BE2C (cell line): ENCODE measurements around the gene CBLB.

Source experiments
- DNase-seq: peaks from one replicate; pipeline ENCODE4 v3.0.0-alpha.2; 2020
- H3K27me3 ChIP-seq: fragments of 250-450 bp; sonication (Bioruptor Pico); 2 replicates; pipeline ENCODE4 v1.5.1; 2020; ENCODE audit warnings: mild to moderate bottlenecking
- H3K36me3 ChIP-seq: fragments of 250-450 bp; sonication (Bioruptor Pico); 2 replicates; pipeline ENCODE4 v1.5.1; 2020; ENCODE audit warnings: mild to moderate bottlenecking
- H3K4me1 ChIP-seq: fragments of 250-450 bp; sonication (Bioruptor Pico); 2 replicates; pipeline ENCODE4 v1.5.1; 2020
- H3K4me3 ChIP-seq: 2 replicates; pipeline ENCODE4 v1.5.1; 2011; ENCODE audit warnings: low read depth, low read length
- H3K9me3 ChIP-seq: fragments of 250-450 bp; sonication (Bioruptor Pico); 2 replicates; pipeline ENCODE4 v1.5.1; 2020
- TF ChIP-seq, protein P1 (sequence below): IDR thresholded peaks from 2 replicates; pipeline ENCODE4 v1.5.1; 2012; ENCODE audit warnings: mild to moderate bottlenecking, low read depth, low read length

The CBLB gene

DNA sequence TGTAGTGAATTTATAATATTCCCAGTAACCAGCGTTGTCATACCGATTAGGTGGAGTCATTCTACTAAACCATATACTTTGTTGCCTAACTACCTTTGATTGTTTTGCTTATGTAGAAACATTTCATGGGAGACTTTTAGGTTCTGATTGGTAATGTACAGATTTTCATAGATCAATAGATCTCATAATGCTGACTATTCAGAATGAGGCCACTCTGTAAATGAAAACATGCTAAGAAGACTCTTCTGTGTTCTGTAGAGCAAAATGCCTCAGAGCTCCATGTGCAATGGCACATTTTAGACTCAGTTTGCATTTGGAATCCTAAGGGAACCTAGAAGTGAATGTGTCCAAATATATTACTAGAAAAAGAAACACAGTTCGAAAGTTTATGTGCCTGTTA is 20.0 kb downstream of the CBLB start:
- H3K9me3 ChIP-seq = no peaks in the 10 kb centered on the region
- peaks cover 15% of the 10 kb centered on the region for H3K4me1 ChIP-seq
- no peak for DNase-seq
- H3K4me3 ChIP-seq = no peak overlapping the region
- H3K36me3 ChIP-seq = peaks cover 20% of the 10 kb centered on the region
- TF ChIP-seq, protein P1, sequence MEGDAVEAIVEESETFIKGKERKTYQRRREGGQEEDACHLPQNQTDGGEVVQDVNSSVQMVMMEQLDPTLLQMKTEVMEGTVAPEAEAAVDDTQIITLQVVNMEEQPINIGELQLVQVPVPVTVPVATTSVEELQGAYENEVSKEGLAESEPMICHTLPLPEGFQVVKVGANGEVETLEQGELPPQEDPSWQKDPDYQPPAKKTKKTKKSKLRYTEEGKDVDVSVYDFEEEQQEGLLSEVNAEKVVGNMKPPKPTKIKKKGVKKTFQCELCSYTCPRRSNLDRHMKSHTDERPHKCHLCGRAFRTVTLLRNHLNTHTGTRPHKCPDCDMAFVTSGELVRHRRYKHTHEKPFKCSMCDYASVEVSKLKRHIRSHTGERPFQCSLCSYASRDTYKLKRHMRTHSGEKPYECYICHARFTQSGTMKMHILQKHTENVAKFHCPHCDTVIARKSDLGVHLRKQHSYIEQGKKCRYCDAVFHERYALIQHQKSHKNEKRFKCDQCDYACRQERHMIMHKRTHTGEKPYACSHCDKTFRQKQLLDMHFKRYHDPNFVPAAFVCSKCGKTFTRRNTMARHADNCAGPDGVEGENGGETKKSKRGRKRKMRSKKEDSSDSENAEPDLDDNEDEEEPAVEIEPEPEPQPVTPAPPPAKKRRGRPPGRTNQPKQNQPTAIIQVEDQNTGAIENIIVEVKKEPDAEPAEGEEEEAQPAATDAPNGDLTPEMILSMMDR = no peak
- no peaks in the 10 kb centered on the region for H3K27me3 ChIP-seq

DNA sequence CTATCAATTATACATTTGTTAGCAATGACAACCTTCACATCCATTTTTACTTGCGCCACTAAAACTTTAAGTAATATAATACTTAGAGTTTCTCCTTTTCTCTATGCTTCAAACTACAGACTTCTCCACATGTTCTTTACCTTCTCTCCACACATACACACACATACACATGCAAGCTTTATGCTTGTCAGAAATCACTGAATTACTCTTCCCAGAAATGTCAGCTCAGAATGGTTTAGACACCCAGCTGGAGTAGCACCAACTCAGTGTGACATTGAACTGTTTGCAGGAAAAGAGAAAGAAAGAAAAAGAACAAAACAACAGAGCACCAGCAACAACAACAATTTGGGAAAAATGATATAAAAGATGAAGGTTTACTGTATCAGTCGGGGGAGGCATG is 20.9 kb downstream of the CBLB start:
- Histone ChIP-seq H3K27me3 (no peaks in the 10 kb centered on the region), H3K4me1 (peaks cover 24% of the 10 kb centered on the region), H3K9me3 (no peaks in the 10 kb centered on the region), H3K36me3 (peaks cover 15% of the 10 kb centered on the region), H3K4me3 (no peak overlapping the region)
- TF ChIP-seq, protein P1 = no peak
- DNase-seq = no peak

DNA sequence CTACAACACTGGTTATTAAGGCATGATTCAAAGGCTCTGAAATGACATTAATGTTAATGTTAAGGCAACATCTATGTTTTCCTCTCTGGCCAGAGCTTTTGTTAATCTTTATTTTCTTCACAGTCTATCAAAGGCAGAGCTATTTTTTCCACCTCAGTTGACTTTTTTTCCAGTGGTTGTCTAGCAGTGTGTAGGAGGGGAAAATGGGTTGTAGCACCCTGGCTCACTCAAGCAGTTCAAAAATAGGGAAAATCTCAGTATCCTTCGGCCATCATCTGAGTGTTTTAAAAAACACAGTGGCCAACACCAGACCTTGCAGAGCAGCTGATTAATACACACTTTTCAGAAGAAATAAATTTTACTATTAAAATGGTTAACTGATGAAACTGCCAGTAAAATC is 21.4 kb downstream of the CBLB start:
- no peaks in the 10 kb centered on the region for H3K27me3 ChIP-seq
- H3K36me3 ChIP-seq = peaks cover 14% of the 10 kb centered on the region
- no peak for DNase-seq
- H3K9me3 ChIP-seq = no peaks in the 10 kb centered on the region
- no peak overlapping the region for H3K4me3 ChIP-seq
- H3K4me1 ChIP-seq = peaks cover 27% of the 10 kb centered on the region
- TF ChIP-seq, protein P1 = no peak

DNA sequence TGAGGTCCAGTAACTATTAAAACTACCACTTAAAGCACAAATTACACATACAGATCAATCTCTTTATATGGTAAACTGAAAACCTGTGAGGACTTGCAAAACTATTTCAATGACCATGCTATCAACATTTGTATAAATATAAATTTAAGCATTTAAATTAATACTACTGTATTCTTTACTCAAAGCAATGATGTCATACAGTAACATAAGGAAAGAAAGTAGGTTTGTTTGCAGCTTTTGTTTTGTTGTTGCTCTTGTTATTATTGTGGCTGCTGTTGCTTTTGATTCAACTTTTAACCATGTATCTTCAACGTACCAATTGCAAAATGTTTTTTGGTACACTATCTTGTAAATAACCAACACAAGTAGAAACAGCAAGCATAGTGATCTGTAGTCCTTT is 22.0 kb downstream of the CBLB start:
- no peak overlapping the region for H3K4me3 ChIP-seq

DNA sequence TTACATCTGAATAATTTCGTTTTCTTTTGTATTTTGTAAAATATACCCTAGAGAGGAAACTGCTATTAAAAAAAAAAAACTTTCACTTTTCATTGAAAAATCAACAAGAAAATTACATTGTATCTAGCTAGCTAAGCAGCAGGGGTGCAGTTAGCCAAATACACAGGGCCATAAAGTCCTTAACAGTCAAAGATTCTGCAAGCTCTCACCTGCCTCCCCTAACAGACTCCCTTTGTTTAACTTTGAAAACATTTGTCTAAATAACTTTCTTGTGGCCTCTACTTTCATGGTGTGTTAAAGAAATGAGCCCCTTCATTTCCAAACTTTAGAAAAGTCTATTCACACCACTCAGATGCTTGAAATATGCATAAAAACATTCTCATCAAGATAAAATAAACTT is 23.3 kb downstream of the CBLB start:
- Histone ChIP-seq H3K4me1 (peaks cover 33% of the 10 kb centered on the region), H3K9me3 (no peaks in the 10 kb centered on the region), H3K27me3 (no peaks in the 10 kb centered on the region), H3K36me3 (peaks cover under 1% of the 10 kb centered on the region), H3K4me3 (no peak overlapping the region)
- no peak for DNase-seq
- TF ChIP-seq, protein P1 = no peak

More for the DNA sequence above, 22.0 kb downstream of the CBLB start:
- TF ChIP-seq, protein P1 = no peak
- H3K36me3 ChIP-seq = peaks cover 14% of the 10 kb centered on the region
- no peak for DNase-seq
- no peaks in the 10 kb centered on the region for H3K9me3 ChIP-seq
- H3K4me1 ChIP-seq = peaks cover 33% of the 10 kb centered on the region
- H3K27me3 ChIP-seq = no peaks in the 10 kb centered on the region

DNA sequence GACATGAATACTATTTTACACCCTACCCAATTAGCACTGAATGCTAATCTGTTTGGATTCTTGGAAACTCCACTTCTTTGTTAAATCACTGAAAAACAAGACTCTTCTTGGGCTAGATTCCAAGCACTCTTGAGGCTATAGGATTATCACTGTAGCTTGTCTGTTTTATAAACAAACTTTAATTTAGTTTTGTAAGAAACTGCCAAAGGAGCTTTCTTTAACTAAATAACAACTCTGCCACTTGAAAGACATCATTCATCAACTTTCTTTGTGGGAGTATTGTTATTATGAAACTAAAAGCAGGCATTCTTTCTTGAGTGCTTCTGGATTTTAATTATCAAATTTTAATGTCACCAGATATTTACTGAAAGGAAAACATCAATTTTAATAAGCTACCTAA is 24.1 kb downstream of the CBLB start:
- Histone ChIP-seq H3K4me3 (no peak overlapping the region), H3K36me3 (no peaks in the 10 kb centered on the region), H3K4me1 (peaks cover 33% of the 10 kb centered on the region), H3K9me3 (no peaks in the 10 kb centered on the region), H3K27me3 (no peaks in the 10 kb centered on the region)
- TF ChIP-seq, protein P1 = no peak
- DNase-seq = no peak
